Heart right ventricle (tissue), 12 donors: ENCODE results near the gene ERCC4. TPM values are rescaled to one million over a fixed set of nuclear protein-coding genes. Genes with fewer than 3 reads are reported as not detected.

Experiments used
- polyA plus RNA-seq, 2 donors: library from polyadenylated mRNA; stranded (reverse); fragments of 200-250 nt; gene quantifications; one replicate each; pipeline ENCODE4 v1.2.3, GENCODE V29; 2013
- total RNA-seq, 10 donors: library from RNA; stranded (reverse); fragmentation: NEBNext Ultra II Directional in 3 of 10; extraction: Animal tissue kit (Norgen Biotek cat#: 25700) in 3 of 10; gene quantifications; one replicate each; pipeline versions ENCODE4 v1.2.1 to v1.2.4, GENCODE V29; 2021 to 2023
- donor health status: ischemic (EF 13 %, LVEDD 7.1; RV severe dilation, severe dysfunction).
- donor health status: healthy with polysubstance abuse.
- donor health status: DM: no; HTN: yes; CAD: no.
- donor health status: DM: no; HTN: no; CAD: no.
- donor health status: ischemic (EF 25% LVEDD 6.9; RV normal size, moderate dysfunction).
- donor health status: ischemic (EF 25% LVEDD 5.7; RV mildly dilated, moderate dysfunction).
- donor health status: healthy.
- donor health status: nonischemic (EF 11% LVEDD 7.7; RV severe dilation, severe dysfunction).
- donor health status: DM: yes; HTN: yes; CAD: no.
- donor health status: PGD.
- donor health status: ischemic (EF 29% LVEDD 5.4; RV normal size, mild dysfunction).
- donor health status: nonischemic (EF 23%, LVEDD 6.1; RV moderate dilation, normal function).

Gene ERCC4
- total and polyA plus RNA-seq, 12 donors, result 1.3 to 13.1 (median 8.9) TPM

Other genes starting within 250 kb of the ERCC4 start
- gene MRTFB, start 151.2 kb downstream of the ERCC4 start, total RNA-seq, result 10 to 100 TPM; 20.9 to 41.8 (median 33.0) TPM
- gene MRTFB, start 151.2 kb downstream of the ERCC4 start, polyA plus RNA-seq, result 10 to 100 TPM in 1 of 2 donors, 1 to 10 TPM in 1; 4.1 to 10.5 TPM